Smooth muscle cell (in vitro differentiated cells): ENCODE results near the gene SMIM26. TPM values are rescaled to one million over a fixed set of nuclear protein-coding genes. Genes with fewer than 3 reads are reported as not detected.

Experiments
- DNase-seq: peaks from one replicate; lab custom pipeline; 2025; ENCODE audit not compliant: unreplicated experiment; lab: John Stamatoyannopoulos, UW
- H2AFZ ChIP-seq: fragments of 200-600 bp; sonication (generic); 2 replicates; pipeline ENCODE4 v1.6.0; 2016; ENCODE audit warnings: antibody characterized with exemption, low read depth, mild to moderate bottlenecking
- H3F3A ChIP-seq: fragments of 200-600 bp; sonication (generic); 2 replicates; pipeline ENCODE4 v1.6.0; 2017; ENCODE audit warnings: antibody characterized with exemption, low read depth
- H3K27ac ChIP-seq: fragments of 200-600 bp; sonication (generic); 2 replicates; pipeline ENCODE4 v1.5.1; 2016; ENCODE audit warnings: low read depth, mild to moderate bottlenecking
- H3K27me3 ChIP-seq: fragments of 200-600 bp; sonication (generic); 2 replicates; pipeline ENCODE4 v1.6.1; 2016; ENCODE audit warnings: low read depth, mild to moderate bottlenecking
- H3K36me3 ChIP-seq: fragments of 200-600 bp; sonication (generic); 2 replicates; pipeline ENCODE4 v1.5.1; 2016; ENCODE audit warnings: low read depth
- H3K4me1 ChIP-seq: fragments of 200-600 bp; sonication (generic); 2 replicates; pipeline ENCODE4 v1.5.1; 2016; ENCODE audit warnings: low read depth
- H3K4me2 ChIP-seq: fragments of 200-600 bp; sonication (generic); 2 replicates; pipeline ENCODE4 v1.6.0; 2016; ENCODE audit warnings: mild to moderate bottlenecking
- H3K4me3 ChIP-seq: fragments of 200-600 bp; sonication (generic); 2 replicates; pipeline ENCODE4 v1.5.1; 2016; ENCODE audit warnings: mild to moderate bottlenecking
- H3K79me2 ChIP-seq: fragments of 200-600 bp; sonication (generic); 2 replicates; pipeline ENCODE4 v1.6.0; 2016; ENCODE audit warnings: low read depth, mild to moderate bottlenecking
- H3K9ac ChIP-seq: fragments of 200-600 bp; sonication (generic); 2 replicates; pipeline ENCODE4 v1.6.0; 2016; ENCODE audit warnings: low read depth
- H3K9me3 ChIP-seq: fragments of 200-600 bp; sonication (generic); replicated peaks from 2 replicates; pipeline ENCODE4 v1.5.1; 2016; ENCODE audit warnings: low read depth
- H4K20me1 ChIP-seq: fragments of 200-600 bp; sonication (generic); 2 replicates; pipeline ENCODE4 v1.6.0; 2016; ENCODE audit warnings: low read depth
- CTCF ChIP-seq: fragments of 200-600 bp; sonication (generic); IDR thresholded peaks from 2 replicates; pipeline ENCODE4 v1.5.1; 2017; ENCODE audit warnings: borderline replicate concordance, mild to moderate bottlenecking, antibody characterized with exemption; ENCODE audit not compliant: insufficient read depth, poor library complexity, severe bottlenecking
- WGBS: methylation state at CpG from one replicate; pipeline ENCODE4 v1.1.7; 2016; ENCODE audit warnings: low lambda C conversion rate; 5-methylcytosine and 5-hydroxymethylcytosine counted together
- polyA plus RNA-seq: library from polyadenylated mRNA; unstranded; fragments of >200 nt; fragmentation: Nextera tagmentation; extraction: Ambion mirVana; gene quantifications from 2 replicates; pipeline ENCODE4 v1.2.1, GENCODE V29; 2016
- small RNA-seq: library from RNA; depleted of rRNA; stranded (forward); fragments of <200 nt; gene quantifications from one replicate; pipeline ENCODE3, GENCODE V24; 2014
- total RNA-seq: library from RNA; depleted of rRNA; stranded (reverse); fragments of >200 nt; gene quantifications from 2 replicates; pipeline ENCODE4 v1.2.3, GENCODE V29; 2014

The SMIM26 gene
- total and polyA plus RNA-seq, 2 experiments from 2014 or later, result 71.8 to 161 TPM

- WGBS, result 97% methylated on average over 5 of the region's 5 CpGs
- Histone ChIP-seq H3K9me3 (no peaks in the 10 kb centered on the region), H3F3A (no peaks in the 10 kb centered on the region), H3K79me2 (no peaks in the 10 kb centered on the region), H2AFZ (no peak overlapping the region), H3K36me3 (no peaks in the 10 kb centered on the region), H3K9ac (no peak overlapping the region), H3K27ac (no peak overlapping the region), H4K20me1 (no peaks in the 10 kb centered on the region), H3K27me3 (no peaks in the 10 kb centered on the region), H3K4me1 (no peaks in the 10 kb centered on the region), H3K4me2 (no peak overlapping the region), H3K4me3 (no peak overlapping the region)
- DNase-seq, result no peak
- TF ChIP-seq CTCF, result no peak
These were observed 47.0 kb downstream of the SMIM26 start for GRCh38 chr20:18614244-18614643.

DNA sequence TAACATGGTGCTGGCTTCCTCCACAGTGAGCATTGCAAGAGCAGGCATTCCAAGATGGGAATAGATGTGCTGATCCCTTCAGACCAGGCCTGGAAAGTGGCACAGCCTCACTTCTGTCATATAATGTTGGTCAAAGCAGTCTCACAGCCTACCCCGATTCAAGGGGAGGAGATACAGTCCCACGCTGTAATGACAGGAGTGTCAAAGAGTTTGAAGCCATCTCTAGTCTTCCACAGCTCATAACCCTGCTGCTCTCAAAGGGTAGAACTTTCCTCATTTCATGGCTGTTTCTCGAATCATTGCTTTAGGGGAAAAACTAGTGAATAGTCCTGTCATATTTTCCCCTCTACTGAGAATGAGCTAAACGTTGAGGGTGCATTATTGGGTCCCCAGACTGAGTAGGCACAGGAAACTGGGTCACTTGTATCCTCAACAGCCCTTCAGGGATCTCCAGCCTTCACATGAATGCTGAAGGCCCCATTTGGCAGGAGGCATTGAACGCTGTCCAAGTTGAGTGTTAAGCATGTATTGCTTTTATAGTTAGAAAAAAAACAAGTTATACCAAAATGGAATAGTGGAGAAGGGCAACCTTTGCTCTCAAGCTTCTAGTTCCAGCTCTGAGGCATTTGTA is 47.9 kb downstream of the SMIM26 start:
- H3K9me3 ChIP-seq, result no peaks in the 10 kb centered on the region
- no peaks in the 10 kb centered on the region for H3K27me3 ChIP-seq
- no peak overlapping the region for H3K4me3 ChIP-seq
- H3K27ac ChIP-seq, result no peak overlapping the region
- H3K4me1 ChIP-seq, result no peaks in the 10 kb centered on the region
- no peak overlapping the region for H2AFZ ChIP-seq
- H3K36me3 ChIP-seq, result no peaks in the 10 kb centered on the region
- no peaks in the 10 kb centered on the region for H3F3A ChIP-seq
- no peak for TF ChIP-seq CTCF
- no peaks in the 10 kb centered on the region for H4K20me1 ChIP-seq
- 93% methylated on average over 5 of the region's 5 CpGs for WGBS
- H3K9ac ChIP-seq, result no peak overlapping the region
- H3K4me2 ChIP-seq, result no peak overlapping the region
- H3K79me2 ChIP-seq, result no peaks in the 10 kb centered on the region
- DNase-seq, result no peak

Small RNA genes lying within 50 kb of the gene (small RNA-seq; reads per million reads assigned to genes)
- not detected for gene RN7SL638P
- gene RNU6ATAC34P, result not detected

Other genes starting within 250 kb of the SMIM26 start
- 2.7 and 2.9 TPM in 2 replicates for gene DZANK1, start 100.4 kb upstream of the SMIM26 start, total RNA-seq
- 2.5 and 3.1 TPM in 2 replicates for gene DZANK1, start 100.4 kb upstream of the SMIM26 start, polyA plus RNA-seq
- 25.3 and 74.9 TPM in 2 replicates for gene POLR3F, start 100.0 kb upstream of the SMIM26 start, total RNA-seq
- 7.8 and 8.1 TPM in 2 replicates for gene POLR3F, start 100.0 kb upstream of the SMIM26 start, polyA plus RNA-seq
- gene RBBP9, start 70.2 kb upstream of the SMIM26 start, total RNA-seq, result 26.1 and 29.8 TPM in 2 replicates
- gene RBBP9, start 70.2 kb upstream of the SMIM26 start, polyA plus RNA-seq, result 3.0 and 4.2 TPM in 2 replicates
- 53.9 and 55.8 TPM in 2 replicates for gene SEC23B, start 59.5 kb upstream of the SMIM26 start, total RNA-seq
- gene SEC23B, start 59.5 kb upstream of the SMIM26 start, polyA plus RNA-seq, result 44.2 and 55.6 TPM in 2 replicates
- gene DTD1, start 20.6 kb downstream of the SMIM26 start, total RNA-seq, result 23.9 and 27.5 TPM in 2 replicates
- 26.9 and 27.2 TPM in 2 replicates for gene DTD1, start 20.6 kb downstream of the SMIM26 start, polyA plus RNA-seq
- gene SCP2D1, start 246.4 kb downstream of the SMIM26 start, total RNA-seq, result not detected in 2 replicates
- gene SCP2D1, start 246.4 kb downstream of the SMIM26 start, polyA plus RNA-seq, result not detected in 2 replicates